Measurements from ENCODE around the gene SETD1B.

Gene SETD1B

DNA sequence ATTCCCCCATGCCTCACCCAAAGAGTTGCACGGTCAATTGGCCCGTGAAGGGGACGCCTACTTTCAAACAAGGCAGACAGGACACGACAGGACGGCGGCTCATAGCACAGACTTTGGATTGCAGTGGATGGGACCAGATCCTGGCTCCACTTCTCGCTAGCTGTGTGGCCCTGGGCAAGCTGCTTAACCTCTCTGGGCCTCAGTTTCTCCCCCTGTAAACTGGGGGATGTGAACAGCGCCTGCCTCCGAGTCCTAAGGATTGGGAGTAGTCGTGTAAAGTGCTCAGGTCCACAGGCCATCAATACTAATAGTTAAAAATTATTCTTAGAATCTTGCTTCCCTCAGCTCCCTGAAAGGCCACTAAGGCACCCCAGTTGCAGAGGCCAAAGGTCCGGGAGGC lies 23.4 kb upstream of the SETD1B start:
- no peak overlapping the region for H3K4me3 ChIP-seq (replicated peaks; ENCODE audit: low read depth, low read length)
- no peak for DNase-seq (ENCODE audit: extremely low read depth, low read depth)
- TF ChIP-seq, protein P1, sequence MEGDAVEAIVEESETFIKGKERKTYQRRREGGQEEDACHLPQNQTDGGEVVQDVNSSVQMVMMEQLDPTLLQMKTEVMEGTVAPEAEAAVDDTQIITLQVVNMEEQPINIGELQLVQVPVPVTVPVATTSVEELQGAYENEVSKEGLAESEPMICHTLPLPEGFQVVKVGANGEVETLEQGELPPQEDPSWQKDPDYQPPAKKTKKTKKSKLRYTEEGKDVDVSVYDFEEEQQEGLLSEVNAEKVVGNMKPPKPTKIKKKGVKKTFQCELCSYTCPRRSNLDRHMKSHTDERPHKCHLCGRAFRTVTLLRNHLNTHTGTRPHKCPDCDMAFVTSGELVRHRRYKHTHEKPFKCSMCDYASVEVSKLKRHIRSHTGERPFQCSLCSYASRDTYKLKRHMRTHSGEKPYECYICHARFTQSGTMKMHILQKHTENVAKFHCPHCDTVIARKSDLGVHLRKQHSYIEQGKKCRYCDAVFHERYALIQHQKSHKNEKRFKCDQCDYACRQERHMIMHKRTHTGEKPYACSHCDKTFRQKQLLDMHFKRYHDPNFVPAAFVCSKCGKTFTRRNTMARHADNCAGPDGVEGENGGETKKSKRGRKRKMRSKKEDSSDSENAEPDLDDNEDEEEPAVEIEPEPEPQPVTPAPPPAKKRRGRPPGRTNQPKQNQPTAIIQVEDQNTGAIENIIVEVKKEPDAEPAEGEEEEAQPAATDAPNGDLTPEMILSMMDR (IDR thresholded peaks at IDR 0.05; ENCODE audit: low read depth, low read length, missing control alignments) = no peak

DNA sequence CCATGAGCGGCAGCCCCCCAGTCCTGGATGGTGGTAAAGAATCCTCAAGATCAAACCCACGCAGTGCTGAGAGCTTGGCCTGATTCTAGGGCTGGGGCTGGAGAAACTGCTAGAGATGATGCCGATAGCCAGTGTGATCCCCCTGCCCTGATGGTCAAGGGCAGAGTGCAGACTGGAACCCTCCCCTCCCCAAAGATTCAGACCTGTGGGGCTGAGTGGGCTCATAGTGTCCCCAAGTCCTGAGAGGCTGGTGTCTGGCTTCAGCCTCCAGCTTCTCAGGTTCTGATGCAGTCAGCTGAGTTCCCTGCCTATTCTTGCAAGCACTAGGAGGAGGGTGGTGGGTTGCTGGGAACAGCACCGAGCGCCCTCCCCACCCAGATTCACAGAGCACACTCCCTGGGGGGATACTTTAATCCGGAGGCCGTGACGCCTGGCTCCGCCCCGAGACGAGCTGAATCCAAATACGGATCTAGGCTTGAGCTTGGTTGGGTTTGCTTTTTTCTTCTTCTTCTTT lies 22.3 kb upstream of the SETD1B start:
- TF ChIP-seq, protein P1 (IDR thresholded peaks at IDR 0.05; ENCODE audit: low read depth, low read length, missing control alignments) = no peak
- DNase-seq (ENCODE audit: extremely low read depth, low read depth) = no peak
- H3K4me3 ChIP-seq (replicated peaks; ENCODE audit: low read depth, low read length) = no peak overlapping the region

DNA sequence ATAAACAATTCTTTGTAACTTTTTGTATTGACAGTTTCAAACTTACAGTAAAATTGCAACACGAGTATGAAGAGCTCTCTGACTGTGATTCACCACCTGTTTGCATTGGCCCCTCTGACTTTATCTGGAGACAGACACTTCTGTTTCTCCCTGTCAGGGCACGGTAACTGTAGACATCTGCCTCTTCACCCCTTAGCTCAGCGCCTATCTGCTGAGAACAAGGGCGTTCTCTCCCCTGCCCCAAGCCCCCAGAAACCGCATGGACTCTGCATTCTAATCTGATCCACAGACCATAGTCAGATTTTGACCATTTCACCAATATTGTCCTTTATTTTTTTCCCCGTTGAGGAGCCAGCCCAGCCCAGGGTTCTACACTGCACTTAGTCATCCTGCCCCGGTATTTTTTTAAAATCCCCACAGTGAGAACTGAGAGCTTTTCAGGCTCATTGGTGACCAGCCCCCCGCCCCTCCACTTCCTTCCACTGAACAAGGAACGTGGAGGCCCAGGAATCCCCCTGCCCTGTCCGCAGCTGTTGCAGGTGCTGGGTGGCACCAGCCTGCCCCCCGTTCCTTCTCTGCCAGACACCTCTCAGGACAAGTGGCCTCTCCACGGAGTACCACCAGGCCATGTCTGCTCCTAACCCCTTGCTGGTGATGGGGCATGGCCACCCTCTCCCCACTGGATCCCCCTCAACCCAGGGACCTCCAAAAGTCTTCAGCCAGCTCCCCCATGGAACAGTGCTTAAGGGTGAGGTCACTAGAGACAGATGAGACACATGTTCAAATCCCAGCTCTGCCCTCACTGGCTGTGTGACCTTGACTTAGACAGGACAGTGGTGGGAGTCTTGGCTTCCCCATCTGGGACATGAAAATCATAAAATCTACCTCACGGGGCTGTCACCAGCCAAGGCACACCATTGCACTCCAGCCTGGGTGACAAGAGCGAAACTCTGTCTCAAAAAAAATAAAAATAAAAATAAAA lies 21.5 kb upstream of the SETD1B start:
- no peak overlapping the region for H3K4me3 ChIP-seq (replicated peaks; ENCODE audit: low read depth, low read length)
- TF ChIP-seq, protein P1 (IDR thresholded peaks at IDR 0.05; ENCODE audit: low read depth, low read length, missing control alignments) = no peak
- DNase-seq (ENCODE audit: extremely low read depth, low read depth) = no peak

DNA sequence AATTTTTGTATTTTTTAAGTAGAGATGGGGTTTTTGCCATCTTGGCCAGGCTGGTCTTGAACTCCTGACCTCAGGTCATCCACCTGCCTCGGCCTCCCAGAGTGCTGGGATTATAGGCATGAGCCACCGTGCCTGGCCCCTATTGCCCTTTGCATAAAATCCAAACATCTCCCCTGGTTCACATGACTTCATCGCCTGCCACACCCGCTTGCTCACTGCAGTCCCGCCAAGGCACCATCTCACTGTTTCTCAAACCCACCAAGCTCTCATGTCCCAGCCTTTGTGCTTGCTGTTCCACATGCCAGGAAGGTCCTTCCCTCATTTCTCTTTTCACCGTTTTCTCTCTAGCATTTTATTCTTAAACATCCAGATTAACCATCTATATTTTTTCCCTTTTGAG lies 20.0 kb upstream of the SETD1B start:
- no peak for DNase-seq (ENCODE audit: extremely low read depth, low read depth)
- H3K4me3 ChIP-seq (replicated peaks; ENCODE audit: low read depth, low read length) = no peak overlapping the region
- TF ChIP-seq, protein P1 (IDR thresholded peaks at IDR 0.05; ENCODE audit: low read depth, low read length, missing control alignments) = no peak

DNA sequence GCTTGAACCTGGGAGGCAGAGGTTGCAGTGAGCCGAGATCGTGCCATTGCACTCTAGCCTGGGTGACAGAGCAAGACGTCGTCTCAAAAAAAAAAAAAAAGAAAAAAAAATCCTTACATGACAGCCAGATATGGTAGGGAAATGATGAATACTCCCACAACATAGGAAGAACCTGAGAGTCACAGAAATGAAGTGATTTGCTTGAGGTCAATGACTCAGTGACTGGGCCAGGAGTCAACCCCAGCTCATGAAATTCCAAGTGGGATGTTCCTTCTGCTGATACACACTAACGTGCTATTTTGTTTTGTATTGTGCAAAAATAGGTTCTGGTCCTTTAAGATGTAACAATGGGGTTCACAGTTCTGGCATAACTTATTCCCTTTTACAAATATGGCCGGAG lies 19.3 kb upstream of the SETD1B start:
- DNase-seq (ENCODE audit: extremely low read depth, low read depth) = peak; percentile 56
- TF ChIP-seq, protein P1 (IDR thresholded peaks at IDR 0.05; ENCODE audit: low read depth, low read length, missing control alignments) = no peak
- H3K4me3 ChIP-seq (replicated peaks; ENCODE audit: low read depth, low read length) = no peak overlapping the region

DNA sequence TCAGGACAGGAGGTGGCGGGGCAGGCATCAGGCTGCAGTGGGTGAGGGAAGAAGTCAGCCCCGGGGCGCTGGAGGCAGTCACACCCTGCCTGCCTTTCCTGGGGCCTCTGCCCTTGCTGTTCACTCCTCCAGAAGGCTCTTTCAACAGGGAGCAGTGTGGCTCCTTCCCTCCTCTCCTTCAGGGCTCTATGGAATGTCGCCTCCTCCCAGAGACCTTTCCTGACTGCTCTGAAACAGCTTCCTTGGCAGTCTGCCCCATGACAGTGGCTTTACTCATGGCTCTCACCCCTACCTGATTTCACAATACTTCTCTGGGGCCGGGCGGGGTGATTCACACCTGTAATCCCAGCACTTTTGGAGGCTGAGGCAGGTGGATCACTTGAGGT lies 17.4 kb upstream of the SETD1B start:
- H3K4me3 ChIP-seq (replicated peaks; ENCODE audit: low read depth, low read length) = no peak overlapping the region
- peak; percentile 77 for DNase-seq (ENCODE audit: extremely low read depth, low read depth)
- TF ChIP-seq, protein P1 (IDR thresholded peaks at IDR 0.05; ENCODE audit: low read depth, low read length, missing control alignments) = no peak

All from HFF-Myc (cell line).